HepG2 (cell line): ENCODE data around the gene NFKB1. TPM values are rescaled to one million over a fixed set of nuclear protein-coding genes. Genes with fewer than 3 reads are reported as not detected.

Source experiments
- AGO2 ChIP-seq: fragments of 200-400 bp; formaldehyde crosslinking; optimal IDR thresholded peaks from 2 replicates; pipeline ENCODE3; 2017; ENCODE audit warnings: mild to moderate bottlenecking, low read depth, low read length, moderate library complexity
- CREB1 ChIP-seq, 2 experiments: fragments of 450-650 bp in 1 of 2; IDR thresholded peaks; 2 replicates each; pipeline ENCODE4 v1.6.1; 2016 to 2017; ENCODE audit warnings: control low read depth in 1 of 2, mild to moderate bottlenecking in 1 of 2, missing compliant biosample characterization in 1 of 2, missing genetic modification characterization in 1 of 2
- EP300 ChIP-seq, 3 experiments: sonication (generic) in 1 of 3; formaldehyde crosslinking in 1 of 3; IDR thresholded peaks; 2 replicates each; pipeline versions ENCODE4 v1.5.1 to v1.6.1; 2011 to 2020; ENCODE audit warnings: low read depth in 2 of 3, low read length in 2 of 3, borderline replicate concordance in 1 of 3, improper control_type of control experiment in 1 of 3, mild to moderate bottlenecking in 1 of 3, missing genetic modification reagents in 1 of 3, moderate library complexity in 1 of 3
- MAFK ChIP-seq, 2 experiments: IDR thresholded peaks in 1 of 2; conservative IDR thresholded peaks in 1 of 2; 2 replicates each; pipeline ENCODE4 v1.6.1; 2011; ENCODE audit warnings: improper control_type of control experiment in 2 of 2, low read length in 2 of 2
- MYPOP ChIP-seq: sonication (generic); formaldehyde crosslinking; IDR thresholded peaks from 2 replicates; pipeline ENCODE4 v1.8.1; 2023; ENCODE audit warnings: mild to moderate bottlenecking, moderate library complexity, missing genetic modification reagents
- RXRA ChIP-seq: sonication (generic); formaldehyde crosslinking; IDR thresholded peaks from 2 replicates; pipeline ENCODE4 v1.5.1; 2020; ENCODE audit warnings: missing genetic modification reagents
- SAFB2 ChIP-seq: sonication (generic); formaldehyde crosslinking; IDR thresholded peaks from 2 replicates; pipeline ENCODE4 v1.5.1; 2020; ENCODE audit warnings: missing genetic modification reagents, low read depth, mild to moderate bottlenecking, borderline replicate concordance
- SALL1 ChIP-seq: sonication (generic); formaldehyde crosslinking; IDR thresholded peaks from 2 replicates; pipeline ENCODE4 v1.8.0; 2022; ENCODE audit warnings: mild to moderate bottlenecking, missing genetic modification reagents
- SSRP1 ChIP-seq: IDR thresholded peaks from 2 replicates; pipeline ENCODE4 v1.6.1; 2016; ENCODE audit warnings: control low read depth
- TFE3 ChIP-seq: IDR thresholded peaks from 2 replicates; pipeline ENCODE4 v1.6.1; 2016
- TMF1 ChIP-seq: sonication (generic); formaldehyde crosslinking; IDR thresholded peaks from 2 replicates; pipeline ENCODE4 v1.8.1; 2022; ENCODE audit warnings: low read depth, missing genetic modification reagents
- ZBTB46 ChIP-seq: sonication (generic); formaldehyde crosslinking; IDR thresholded peaks from 2 replicates; pipeline ENCODE4 v1.4.0; 2020; ENCODE audit warnings: mild to moderate bottlenecking, missing genetic modification reagents, borderline replicate concordance
- ZNF207 ChIP-seq: fragments of 450-650 bp; IDR thresholded peaks from 2 replicates; pipeline ENCODE4 v1.6.1; 2016; ENCODE audit warnings: antibody characterized with exemption, borderline replicate concordance
- ZNF274 ChIP-seq: sonication (generic); formaldehyde crosslinking; IDR thresholded peaks from 2 replicates; pipeline ENCODE4 v1.5.1; 2020; ENCODE audit warnings: mild to moderate bottlenecking, missing genetic modification reagents
- ZNF382 ChIP-seq: sonication (generic); formaldehyde crosslinking; IDR thresholded peaks from 2 replicates; pipeline ENCODE4 v1.5.0; 2020; ENCODE audit warnings: missing genetic modification reagents, mild to moderate bottlenecking, borderline replicate concordance
- ZNF484 ChIP-seq: sonication (generic); formaldehyde crosslinking; IDR thresholded peaks from 2 replicates; pipeline ENCODE4 v1.5.1; 2020; ENCODE audit warnings: mild to moderate bottlenecking, low read depth, missing genetic modification reagents, borderline replicate concordance
- ZNF550 ChIP-seq: sonication (generic); formaldehyde crosslinking; IDR thresholded peaks from 2 replicates; pipeline ENCODE4 v1.4.0; 2020; ENCODE audit warnings: mild to moderate bottlenecking, missing genetic modification reagents, borderline replicate concordance
- ZNF552 ChIP-seq: sonication (generic); formaldehyde crosslinking; IDR thresholded peaks from 2 replicates; pipeline ENCODE4 v1.9.0; 2022; ENCODE audit warnings: missing genetic modification reagents, mild to moderate bottlenecking, borderline replicate concordance
- ZNF577 ChIP-seq: sonication (generic); formaldehyde crosslinking; IDR thresholded peaks from 2 replicates; pipeline ENCODE4 v1.4.0; 2020; ENCODE audit warnings: mild to moderate bottlenecking, low read depth, missing genetic modification reagents, borderline replicate concordance
- ZNF629 ChIP-seq: sonication (generic); formaldehyde crosslinking; conservative IDR thresholded peaks from 2 replicates; pipeline ENCODE4 v1.5.0; 2020; ENCODE audit warnings: missing genetic modification reagents
- polyA plus RNA-seq, 8 experiments: library from polyadenylated mRNA; depleted of rRNA in 3 of 8; stranded (reverse) in 7 of 8; unstranded in 1 of 8; fragments of >200 nt; fragmentation: Illumina TruSeq in 4 of 8; extraction: Trizol in 4 of 8; gene quantifications; 2 replicates each; pipeline versions ENCODE4 v1.2.1 to v1.2.3, GENCODE V29; 2011 to 2016; ENCODE audit warnings: low read depth in 4 of 8, missing spikeins in 1 of 8, mixed read lengths in 1 of 8; ENCODE audit not compliant: insufficient read depth in 1 of 8
- total RNA-seq, 5 experiments: library from RNA; depleted of rRNA; stranded (reverse); fragments of >200 nt; fragmentation: Illumina TruSeq; extraction: Trizol; gene quantifications; 2 replicates each; pipeline ENCODE4 v1.2.3, GENCODE V29; 2016; ENCODE audit warnings: low read depth in 1 of 5
- TF ChIP-seq, protein P1 (sequence below): sonication (generic); formaldehyde crosslinking; IDR thresholded peaks from 2 replicates; pipeline ENCODE4 v1.4.0; 2020; ENCODE audit warnings: missing genetic modification reagents, borderline replicate concordance

Gene NFKB1
- total and polyA plus RNA-seq, 2 of the 13 experiments (the other 11 are each of a cell fraction or from before 2014, with no cell fraction given): 15.4 to 31.6 TPM

GRCh38 chr4:102623622-102624021 is 122.5 kb downstream of the NFKB1 start (continued):
- TF ChIP-seq SAFB2 (no peak), RXRA (CRISPR knock-in tag) (no peak), ZNF552 (CRISPR knock-in tag) (no peak), EP300 (IDR thresholded peaks at IDR 0.05; ENCODE audit: low read depth in 2 of 2, low read length in 2 of 2) (no peak), EP300 (CRISPR knock-in tag; IDR thresholded peaks at IDR 0.05; ENCODE audit: borderline replicate concordance) (no peak), TMF1 (CRISPR knock-in tag) (no peak), TFE3 (CRISPR knock-in tag) (no peak), ZNF274 (CRISPR knock-in tag) (no peak), ZNF484 (CRISPR knock-in tag) (no peak), ZNF550 (CRISPR knock-in tag) (no peak), ZBTB46 (CRISPR knock-in tag) (no peak), MYPOP (CRISPR knock-in tag) (no peak), CREB1 (IDR thresholded peaks at IDR 0.05) (peak; percentile 24; the same call in 1 of the 2 replicates), CREB1 (CRISPR knock-in tag; IDR thresholded peaks at IDR 0.05) (no peak; the same call in 1 of the 2 replicates), ZNF207 (no peak), ZNF382 (CRISPR knock-in tag) (no peak), MAFK (conservative IDR thresholded peaks at IDR 0.05 in 1 of 2, IDR thresholded peaks at IDR 0.05 in 1 of 2; ENCODE audit: low read length in 2 of 2) (no peak), SALL1 (peak; percentile 30; the same call in 1 of the 2 replicates), ZNF629 (peak; percentile 88), ZNF577 (CRISPR knock-in tag) (no peak), SSRP1 (CRISPR knock-in tag) (no peak), AGO2 (no peak)
- TF ChIP-seq, protein P1, sequence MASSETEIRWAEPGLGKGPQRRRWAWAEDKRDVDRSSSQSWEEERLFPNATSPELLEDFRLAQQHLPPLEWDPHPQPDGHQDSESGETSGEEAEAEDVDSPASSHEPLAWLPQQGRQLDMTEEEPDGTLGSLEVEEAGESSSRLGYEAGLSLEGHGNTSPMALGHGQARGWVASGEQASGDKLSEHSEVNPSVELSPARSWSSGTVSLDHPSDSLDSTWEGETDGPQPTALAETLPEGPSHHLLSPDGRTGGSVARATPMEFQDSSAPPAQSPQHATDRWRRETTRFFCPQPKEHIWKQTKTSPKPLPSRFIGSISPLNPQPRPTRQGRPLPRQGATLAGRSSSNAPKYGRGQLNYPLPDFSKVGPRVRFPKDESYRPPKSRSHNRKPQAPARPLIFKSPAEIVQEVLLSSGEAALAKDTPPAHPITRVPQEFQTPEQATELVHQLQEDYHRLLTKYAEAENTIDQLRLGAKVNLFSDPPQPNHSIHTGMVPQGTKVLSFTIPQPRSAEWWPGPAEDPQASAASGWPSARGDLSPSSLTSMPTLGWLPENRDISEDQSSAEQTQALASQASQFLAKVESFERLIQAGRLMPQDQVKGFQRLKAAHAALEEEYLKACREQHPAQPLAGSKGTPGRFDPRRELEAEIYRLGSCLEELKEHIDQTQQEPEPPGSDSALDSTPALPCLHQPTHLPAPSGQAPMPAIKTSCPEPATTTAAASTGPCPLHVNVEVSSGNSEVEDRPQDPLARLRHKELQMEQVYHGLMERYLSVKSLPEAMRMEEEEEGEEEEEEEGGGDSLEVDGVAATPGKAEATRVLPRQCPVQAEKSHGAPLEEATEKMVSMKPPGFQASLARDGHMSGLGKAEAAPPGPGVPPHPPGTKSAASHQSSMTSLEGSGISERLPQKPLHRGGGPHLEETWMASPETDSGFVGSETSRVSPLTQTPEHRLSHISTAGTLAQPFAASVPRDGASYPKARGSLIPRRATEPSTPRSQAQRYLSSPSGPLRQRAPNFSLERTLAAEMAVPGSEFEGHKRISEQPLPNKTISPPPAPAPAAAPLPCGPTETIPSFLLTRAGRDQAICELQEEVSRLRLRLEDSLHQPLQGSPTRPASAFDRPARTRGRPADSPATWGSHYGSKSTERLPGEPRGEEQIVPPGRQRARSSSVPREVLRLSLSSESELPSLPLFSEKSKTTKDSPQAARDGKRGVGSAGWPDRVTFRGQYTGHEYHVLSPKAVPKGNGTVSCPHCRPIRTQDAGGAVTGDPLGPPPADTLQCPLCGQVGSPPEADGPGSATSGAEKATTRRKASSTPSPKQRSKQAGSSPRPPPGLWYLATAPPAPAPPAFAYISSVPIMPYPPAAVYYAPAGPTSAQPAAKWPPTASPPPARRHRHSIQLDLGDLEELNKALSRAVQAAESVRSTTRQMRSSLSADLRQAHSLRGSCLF: no peak
